HS-5 (cell line): ENCODE results near the gene SYNE2.
A peak's percentile ranks its signal among the peaks of the same experiment; 100 is the strongest.

Experiments used
- DNase-seq: peaks from one replicate; pipeline ENCODE4 v3.0.0-alpha.2; 2012; ENCODE audit warnings: low read depth

Gene SYNE2

GRCh38 chr14:63964113-63964512, 111.3 kb downstream of the SYNE2 start:
- DNase-seq, result no peak

- no peak for DNase-seq
Observed at GRCh38 chr14:63966407-63966806, 113.6 kb downstream of the SYNE2 start.

GRCh38 chr14:63972323-63972932, 119.6 kb downstream of the SYNE2 start:
- DNase-seq, result no peak

GRCh38 chr14:63974176-63974575, 121.4 kb downstream of the SYNE2 start:
- DNase-seq, result no peak

GRCh38 chr14:63981569-63981968, 128.8 kb downstream of the SYNE2 start:
- DNase-seq, result no peak

GRCh38 chr14:63982156-63982555, 129.4 kb downstream of the SYNE2 start:
- no peak for DNase-seq

- no peak for DNase-seq
Observed at GRCh38 chr14:63982629-63983028, 129.8 kb downstream of the SYNE2 start.

GRCh38 chr14:63986789-63987533, 134.2 kb downstream of the SYNE2 start:
- peak; percentile 52 for DNase-seq

- DNase-seq, result no peak
Observed at GRCh38 chr14:63988579-63988978, 135.8 kb downstream of the SYNE2 start.

GRCh38 chr14:63991833-63992232, 139.0 kb downstream of the SYNE2 start:
- no peak for DNase-seq

- DNase-seq, result no peak
Observed at GRCh38 chr14:63992858-63993257, 140.1 kb downstream of the SYNE2 start.

GRCh38 chr14:63993992-63994391, 141.2 kb downstream of the SYNE2 start:
- no peak for DNase-seq

- no peak for DNase-seq
Observed at GRCh38 chr14:63995285-63995684, 142.5 kb downstream of the SYNE2 start.

- DNase-seq, result no peak
Observed at GRCh38 chr14:63996016-63996415, 143.2 kb downstream of the SYNE2 start.

GRCh38 chr14:63996625-63997220, 143.9 kb downstream of the SYNE2 start:
- DNase-seq, result no peak

GRCh38 chr14:64000749-64001148, 147.9 kb downstream of the SYNE2 start:
- no peak for DNase-seq

GRCh38 chr14:64005822-64006221, 153.0 kb downstream of the SYNE2 start:
- DNase-seq, result no peak

- DNase-seq, result no peak
Observed at GRCh38 chr14:64008016-64008415, 155.2 kb downstream of the SYNE2 start.

GRCh38 chr14:64012003-64012402, 159.2 kb downstream of the SYNE2 start:
- no peak for DNase-seq

GRCh38 chr14:64012720-64013119, 159.9 kb downstream of the SYNE2 start:
- no peak for DNase-seq

- DNase-seq, result no peak
Observed at GRCh38 chr14:64025479-64025878, 172.7 kb downstream of the SYNE2 start.

GRCh38 chr14:64026600-64026999, 173.8 kb downstream of the SYNE2 start:
- DNase-seq, result no peak

GRCh38 chr14:64035143-64035542, 182.3 kb downstream of the SYNE2 start:
- no peak for DNase-seq
